IMR-90 (cell line): ENCODE results near the gene AVPR2. TPM values are rescaled to one million over a fixed set of nuclear protein-coding genes. Genes with fewer than 3 reads are reported as not detected.
A peak's percentile ranks its signal among the peaks of the same experiment; 100 is the strongest.

ENCODE experiments used
- ATAC-seq: fragments of 200-7000 bp; cut with Tn5 transposase; 2 replicates; pipeline ENCODE4 v1.9.1; 2020; ENCODE audit warnings: low read depth, mild to moderate bottlenecking, moderate library complexity
- BruUV-seq: library from RNA; stranded (reverse); fragments of 400-500 nt; replicated peaks from 2 replicates; lab custom pipeline; 2021; lab: Mats Ljungman, UMichigan
- CTCF ChIA-PET: fragments of 300-600 bp; formaldehyde crosslinking; extraction: SDS; loops from one replicate; lab custom pipeline; 2021; ENCODE audit warnings: antibody characterized with exemption; lab: Yijun Ruan, JAX
- POLR2A ChIA-PET: fragments of 300-600 bp; sonication (Branson Sonifier 250); formaldehyde crosslinking; loops from one replicate; lab custom pipeline; 2022; ENCODE audit warnings: antibody characterized with exemption; ENCODE audit not compliant: unreplicated experiment; lab: Charles Lee
- DNase-seq: peaks from one replicate; pipeline ENCODE4 v3.0.0; 2013
- H2AFZ ChIP-seq: replicated peaks from 2 replicates; pipeline ENCODE3; 2013; ENCODE audit warnings: low read length, mild to moderate bottlenecking; ENCODE audit not compliant: poor library complexity
- H2AK5ac ChIP-seq: 2 replicates; pipeline ENCODE4 v1.6.1; 2013; ENCODE audit warnings: low read depth, low read length, inconsistent platforms
- H2AK9ac ChIP-seq: replicated peaks from 2 replicates; pipeline ENCODE3; 2013; ENCODE audit warnings: mild to moderate bottlenecking, low read depth, low read length, moderate library complexity; ENCODE audit not compliant: poor library complexity
- H2BK120ac ChIP-seq: 2 replicates; pipeline ENCODE4 v1.6.1; 2013; ENCODE audit warnings: low read depth, low read length, inconsistent platforms
- H2BK15ac ChIP-seq: 3 replicates; pipeline ENCODE4 v1.6.1; 2013; ENCODE audit warnings: low read depth, low read length, inconsistent platforms
- H2BK20ac ChIP-seq: 2 replicates; pipeline ENCODE4 v1.6.1; 2013; ENCODE audit warnings: low read depth, mild to moderate bottlenecking, inconsistent platforms, low read length, moderate library complexity
- H2BK5ac ChIP-seq: 2 replicates; pipeline ENCODE4 v1.6.1; 2013; ENCODE audit warnings: mild to moderate bottlenecking, low read depth, low read length, inconsistent platforms; ENCODE audit not compliant: poor library complexity, severe bottlenecking
- H3K14ac ChIP-seq: replicated peaks from 2 replicates; pipeline ENCODE4 v1.6.1; 2013; ENCODE audit warnings: low read depth, low read length, inconsistent platforms
- H3K18ac ChIP-seq: 2 replicates; pipeline ENCODE4 v1.6.1; 2013; ENCODE audit warnings: low read depth, low read length, control low read depth
- H3K23ac ChIP-seq: 2 replicates; pipeline ENCODE4 v1.6.1; 2013; ENCODE audit warnings: low read depth, low read length, inconsistent platforms
- H3K27ac ChIP-seq: 2 replicates; pipeline ENCODE4 v1.5.1; 2013; ENCODE audit warnings: mild to moderate bottlenecking, control low read depth, low read length; ENCODE audit not compliant: insufficient read depth
- H3K27me3 ChIP-seq: 2 replicates; pipeline ENCODE4 v1.6.1; 2013; ENCODE audit warnings: low read length; ENCODE audit not compliant: control insufficient read depth, insufficient read depth
- H3K36me3 ChIP-seq: 2 replicates; pipeline ENCODE4 v1.6.1; 2013; ENCODE audit warnings: low read length, mixed read lengths; ENCODE audit not compliant: control insufficient read depth, insufficient read depth
- H3K4ac ChIP-seq: 2 replicates; pipeline ENCODE4 v1.6.1; 2013; ENCODE audit warnings: low read depth, low read length, inconsistent platforms
- H3K4me1 ChIP-seq: 2 replicates; pipeline ENCODE4 v1.6.1; 2013; ENCODE audit warnings: low read length, mixed read lengths; ENCODE audit not compliant: control insufficient read depth, insufficient read depth
- H3K4me2 ChIP-seq: 2 replicates; pipeline ENCODE4 v1.6.1; 2013; ENCODE audit warnings: low read depth, mild to moderate bottlenecking, control low read depth, low read length, moderate library complexity
- H3K4me3 ChIP-seq: 2 replicates; pipeline ENCODE4 v1.5.1; 2013; ENCODE audit warnings: low read depth, mild to moderate bottlenecking, control low read depth, low read length, moderate library complexity; ENCODE audit not compliant: insufficient read depth
- H3K56ac ChIP-seq: 2 replicates; pipeline ENCODE4 v1.6.1; 2013; ENCODE audit warnings: low read length, inconsistent platforms; ENCODE audit not compliant: insufficient read depth; ENCODE audit errors: extremely low read depth
- H3K79me1 ChIP-seq, 2 experiments: 2 replicates each; pipeline ENCODE4 v1.6.1; 2013; ENCODE audit warnings: low read length in 2 of 2, inconsistent platforms in 1 of 2, low read depth in 1 of 2
- H3K9ac ChIP-seq: 2 replicates; pipeline ENCODE4 v1.6.1; 2013; ENCODE audit warnings: low read depth, low read length, control low read depth
- H3K9me1 ChIP-seq: 2 replicates; pipeline ENCODE4 v1.6.1; 2013; ENCODE audit warnings: low read length, inconsistent platforms; ENCODE audit not compliant: insufficient read depth
- H3K9me3 ChIP-seq: 2 replicates; pipeline ENCODE4 v1.6.1; 2013; ENCODE audit warnings: low read length; ENCODE audit not compliant: control insufficient read depth, insufficient read depth
- H4K20me1 ChIP-seq: 2 replicates; pipeline ENCODE4 v1.6.1; 2013; ENCODE audit warnings: low read length, inconsistent platforms; ENCODE audit not compliant: insufficient read depth
- H4K5ac ChIP-seq: 2 replicates; pipeline ENCODE4 v1.6.1; 2013; ENCODE audit warnings: mild to moderate bottlenecking, low read depth, low read length, control low read depth
- H4K8ac ChIP-seq, 2 experiments: 2 replicates each; pipeline ENCODE4 v1.6.1; 2013; ENCODE audit warnings: low read depth in 2 of 2, low read length in 2 of 2, control low read depth in 1 of 2, inconsistent platforms in 1 of 2
- H4K91ac ChIP-seq: 2 replicates; pipeline ENCODE4 v1.6.1; 2013; ENCODE audit warnings: low read depth, low read length, inconsistent platforms; ENCODE audit not compliant: insufficient read depth
- BHLHE40 ChIP-seq: fragments of 150-350 bp; IDR thresholded peaks from 2 replicates; pipeline ENCODE4 v1.6.1; 2016; ENCODE audit warnings: mild to moderate bottlenecking, low read depth, low read length
- CEBPB ChIP-seq: IDR thresholded peaks from 2 replicates; pipeline ENCODE4 v1.6.1; 2012; ENCODE audit warnings: low read depth, low read length, improper control_type of control experiment
- CHD1 ChIP-seq: IDR thresholded peaks from 2 replicates; pipeline ENCODE4 v1.6.1; 2012; ENCODE audit warnings: low read depth, low read length, improper control_type of control experiment
- CTCF ChIP-seq: conservative IDR thresholded peaks from 2 replicates; pipeline ENCODE4 v1.5.1; 2012; ENCODE audit warnings: mild to moderate bottlenecking, low read depth, low read length, improper control_type of control experiment
- ELK1 ChIP-seq: fragments of 150-350 bp; IDR thresholded peaks from 2 replicates; pipeline ENCODE4 v1.6.1; 2016; ENCODE audit warnings: low read depth, mild to moderate bottlenecking, low read length, moderate library complexity, borderline replicate concordance
- FOS ChIP-seq: fragments of 150-350 bp; IDR thresholded peaks from 2 replicates; pipeline ENCODE4 v1.6.1; 2016; ENCODE audit warnings: low read depth, low read length
- MAFK ChIP-seq: IDR thresholded peaks from 2 replicates; pipeline ENCODE4 v1.6.1; 2012; ENCODE audit warnings: low read depth, low read length, improper control_type of control experiment
- MAZ ChIP-seq: IDR thresholded peaks from 2 replicates; pipeline ENCODE4 v1.6.1; 2012; ENCODE audit warnings: low read depth, mild to moderate bottlenecking, low read length, improper control_type of control experiment, moderate library complexity, borderline replicate concordance
- MXI1 ChIP-seq: IDR thresholded peaks from 2 replicates; pipeline ENCODE4 v1.6.1; 2012; ENCODE audit warnings: low read depth, mild to moderate bottlenecking, low read length, moderate library complexity, borderline replicate concordance
- NFE2L2 ChIP-seq: fragments of 150-350 bp; IDR thresholded peaks from 2 replicates; pipeline ENCODE4 v1.6.1; 2016; ENCODE audit warnings: low read depth, mild to moderate bottlenecking, low read length
- POLR2A ChIP-seq: IDR thresholded peaks from 2 replicates; pipeline ENCODE4 v1.6.1; 2012; ENCODE audit warnings: mild to moderate bottlenecking, low read depth, low read length
- RAD21 ChIP-seq: IDR thresholded peaks from 2 replicates; pipeline ENCODE4 v1.6.1; 2012; ENCODE audit warnings: low read length, improper control_type of control experiment
- RCOR1 ChIP-seq: IDR thresholded peaks from 2 replicates; pipeline ENCODE4 v1.6.1; 2012; ENCODE audit warnings: mild to moderate bottlenecking, low read length, improper control_type of control experiment; ENCODE audit not compliant: insufficient replicate concordance
- RFX5 ChIP-seq: IDR thresholded peaks from 2 replicates; pipeline ENCODE4 v1.8.0; 2012; ENCODE audit warnings: low read depth, mild to moderate bottlenecking, low read length, moderate library complexity
- SMC3 ChIP-seq: fragments of 150-350 bp; IDR thresholded peaks from 2 replicates; pipeline ENCODE4 v1.6.1; 2016; ENCODE audit warnings: low read depth, mild to moderate bottlenecking, antibody characterized with exemption, low read length, moderate library complexity
- USF2 ChIP-seq: fragments of 150-350 bp; IDR thresholded peaks from 2 replicates; pipeline ENCODE4 v1.6.1; 2017; ENCODE audit warnings: mild to moderate bottlenecking, antibody characterized with exemption, low read length, low read depth
- WGBS, 2 experiments: methylation state at CpG; one replicate each; pipeline versions ENCODE4 v1.1.5 to v1.1.7; 2013; ENCODE audit warnings: missing lambda C conversion rate in 2 of 2; ENCODE audit not compliant: insufficient read length in 1 of 2; ENCODE audit errors: extremely low coverage in 2 of 2; 5-methylcytosine and 5-hydroxymethylcytosine counted together
- dilution Hi-C: fragments of 300-500 bp; cut with HindIII; formaldehyde crosslinking; loops from one replicate; pipeline ENCODE4 v1.14.3; 2018; ENCODE audit warnings: low sequenced_read_pairs; ENCODE audit not compliant: unreplicated experiment
- in situ Hi-C: fragments of 300-500 bp; cut with MboI; formaldehyde crosslinking; loops from 3 replicates; pipeline ENCODE4 v1.14.3; 2019; ENCODE audit warnings: low sequenced_read_pairs, inconsistent platforms, mixed read lengths
- intact Hi-C: fragments of 100-400 bp; cut with micrococcal nuclease; formaldehyde crosslinking; loops from 2 replicates; pipeline ENCODE4 v1.10.0; 2022
- polyA plus RNA-seq, 3 experiments: library from polyadenylated mRNA; depleted of rRNA; stranded (reverse); fragments of >200 nt; gene quantifications; 2 replicates each; pipeline ENCODE4 v1.2.3, GENCODE V29; 2012; ENCODE audit warnings: low replicate concordance in 1 of 3
- total RNA-seq: library from RNA; depleted of rRNA; stranded (reverse); fragments of >200 nt; gene quantifications from 2 replicates; pipeline ENCODE4 v1.2.3, GENCODE V29; 2012

Gene AVPR2
- total and polyA plus RNA-seq, 2 of the 4 experiments (the other 2 are of a cell fraction) = not detected

- Histone ChIP-seq H2AK5ac (no peak overlapping the region), H3K79me1 (peaks cover 0 to 6% of the 10 kb centered on the region in 2 experiments; a peak in 1 of 4 replicates), H3K9me3 (no peaks in the 10 kb centered on the region), H3K4me3 (no peak overlapping the region), H2AFZ (no peak overlapping the region), H3K4me1 (peaks cover 4% of the 10 kb centered on the region), H3K4me2 (no peak overlapping the region), H3K18ac (no peak overlapping the region), H2BK5ac (no peak overlapping the region), H3K27me3 (no peaks in the 10 kb centered on the region), H2BK120ac (no peak overlapping the region), H3K23ac (no peak overlapping the region), H3K9me1 (no peaks in the 10 kb centered on the region), H3K56ac (no peak overlapping the region), H3K9ac (no peak overlapping the region), H4K91ac (no peak overlapping the region), H3K27ac (no peak overlapping the region), H3K14ac (no peak overlapping the region), H4K20me1 (no peaks in the 10 kb centered on the region), H2AK9ac (peak overlapping the region; percentile 28), H4K8ac (no peak overlapping the region), H3K36me3 (peaks cover 43% of the 10 kb centered on the region), H3K4ac (no peak overlapping the region), H2BK15ac (no peak overlapping the region), H4K5ac (no peak overlapping the region), H2BK20ac (no peak overlapping the region)
- no TSS peak for BruUV-seq
- ATAC-seq (no peak), DNase-seq (no peak)
- dilution Hi-C loops (no loop called here), intact Hi-C loops (no loop called here), in situ Hi-C loops (no loop called here)
- ChIA-PET POLR2A (no interaction called here), CTCF (no interaction called here)
- TF ChIP-seq CTCF (no peak), FOS (no peak), ELK1 (no peak), RCOR1 (no peak), BHLHE40 (no peak), CEBPB (no peak), SMC3 (no peak), MAFK (no peak), MAZ (no peak), CHD1 (no peak), NFE2L2 (no peak), MXI1 (no peak), RAD21 (no peak), RFX5 (no peak), POLR2A (no peak), USF2 (no peak)
- WGBS, 2 experiments = 88% methylated on average over 5 of the region's 19 CpGs; no CpG with 5 or more reads in 1 of the 2 experiments
Measured at GRCh38 chrX:153950127-153950526, 45.7 kb downstream of the AVPR2 start.
